K562 (cell line): Measurements from ENCODE around the gene RFWD3.

Source experiments
- BRF1 ChIP-seq: IDR thresholded peaks from 3 replicates; pipeline ENCODE4 v1.6.1; 2011; ENCODE audit warnings: borderline replicate concordance, mild to moderate bottlenecking; ENCODE audit not compliant: insufficient read length; ENCODE audit errors: extremely low read depth
- CBFB ChIP-seq: sonication (generic); formaldehyde crosslinking; IDR thresholded peaks from 2 replicates; pipeline ENCODE4 v1.4.0; 2020; ENCODE audit warnings: mild to moderate bottlenecking, missing genetic modification reagents
- CTCF ChIP-seq, 3 experiments: IDR thresholded peaks in 2 of 3; conservative IDR thresholded peaks in 1 of 3; 2 replicates each; pipeline ENCODE4 v1.5.1; 2011 to 2012; ENCODE audit warnings: low read length in 3 of 3, mild to moderate bottlenecking in 3 of 3, control low read depth in 2 of 3, improper control_type of control experiment in 1 of 3, inconsistent platforms in 1 of 3, low read depth in 1 of 3, mixed read lengths in 1 of 3, moderate library complexity in 1 of 3; ENCODE audit not compliant: insufficient read depth in 2 of 3
- EZH2 ChIP-seq: IDR thresholded peaks from 2 replicates; pipeline ENCODE4 v1.6.1; 2012; ENCODE audit warnings: low read depth, mild to moderate bottlenecking, inconsistent platforms, low read length, borderline replicate concordance
- NFIC ChIP-seq: fragments of 450-650 bp; IDR thresholded peaks from 2 replicates; pipeline ENCODE4 v1.6.1; 2017; ENCODE audit warnings: mild to moderate bottlenecking, inconsistent platforms
- POLR2A ChIP-seq: fragments of 450-650 bp; conservative IDR thresholded peaks from 2 replicates; pipeline ENCODE4 v1.6.1; 2016
- SIN3A ChIP-seq, 2 experiments: fragments of 150-350 bp in 1 of 2; IDR thresholded peaks; 2 replicates each; pipeline ENCODE4 v1.6.1; 2011 to 2016; ENCODE audit warnings: borderline replicate concordance in 2 of 2, low read depth in 2 of 2, low read length in 2 of 2, mild to moderate bottlenecking in 2 of 2, moderate library complexity in 2 of 2; ENCODE audit not compliant: control insufficient read depth in 1 of 2
- SIX5 ChIP-seq, 2 experiments: IDR thresholded peaks; 2 replicates each; pipeline ENCODE4 v1.6.1; 2011; ENCODE audit warnings: low read length in 2 of 2, borderline replicate concordance in 1 of 2, low read depth in 1 of 2, mild to moderate bottlenecking in 1 of 2, moderate library complexity in 1 of 2; ENCODE audit not compliant: insufficient read depth in 1 of 2
- SRF ChIP-seq, 2 experiments: fragments of 250-450, 450-650 bp in 1 of 2; sonication (Bioruptor Pico) in 1 of 2; sonication (generic) in 1 of 2; formaldehyde crosslinking; IDR thresholded peaks; 2 replicates each; pipeline versions ENCODE4 v1.5.0 to v1.5.1; 2020 to 2022; ENCODE audit warnings: mild to moderate bottlenecking in 1 of 2, missing genetic modification reagents in 1 of 2
- ZNF592 ChIP-seq: fragments of 450-650 bp; IDR thresholded peaks from 2 replicates; pipeline ENCODE4 v1.6.1; 2017; ENCODE audit warnings: antibody characterized with exemption, mild to moderate bottlenecking
- TF ChIP-seq, protein P1 (sequence below), 2 experiments: fragments of 450-650 bp in 1 of 2; sonication (generic) in 1 of 2; formaldehyde crosslinking in 1 of 2; IDR thresholded peaks in 1 of 2; conservative IDR thresholded peaks in 1 of 2; 2 replicates each; pipeline versions ENCODE4 v1.6.1 to v1.8.1; 2016 to 2023; ENCODE audit warnings: mild to moderate bottlenecking in 2 of 2, moderate library complexity in 2 of 2, inconsistent platforms in 1 of 2, missing genetic modification reagents in 1 of 2
- TF ChIP-seq, protein P2 (sequence below): fragments of 450-650 bp; IDR thresholded peaks from 2 replicates; pipeline ENCODE4 v1.6.1; 2016

DNA sequence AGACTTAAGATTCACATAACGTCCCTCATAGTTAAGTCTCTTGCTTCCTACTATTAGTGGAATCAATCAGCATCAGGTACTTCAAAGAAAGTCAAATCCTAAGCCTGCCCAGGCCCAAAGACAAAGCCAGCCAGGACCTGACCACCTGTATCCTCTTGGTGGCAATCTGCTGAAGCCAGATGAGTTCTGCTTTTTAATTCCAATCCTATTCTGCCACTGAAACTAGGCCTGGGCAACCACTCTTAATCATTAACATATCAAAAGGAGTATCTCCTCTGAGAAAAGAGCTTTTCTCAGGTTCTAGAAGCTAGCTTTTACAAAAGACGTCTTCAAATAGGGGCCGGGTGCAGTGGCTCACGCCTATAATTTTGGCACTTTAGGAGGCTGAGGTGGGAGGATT is 44.7 kb downstream of the RFWD3 start:
- no peak for TF ChIP-seq BRF1
- no peak for TF ChIP-seq SIX5 (IDR thresholded peaks at IDR 0.05; ENCODE audit: borderline replicate concordance in 1 of 2, insufficient read depth in 1 of 2, low read depth in 1 of 2, low read length in 2 of 2)
- no peak for TF ChIP-seq NFIC
- TF ChIP-seq ZNF592, result no peak
- no peak for TF ChIP-seq EZH2
- TF ChIP-seq CBFB (CRISPR knock-in tag), result no peak
- TF ChIP-seq CTCF (IDR thresholded peaks at IDR 0.05 in 2 of 3, conservative IDR thresholded peaks at IDR 0.05 in 1 of 3; ENCODE audit: insufficient read depth in 2 of 3, low read depth in 1 of 3, low read length in 3 of 3), result no peak
- TF ChIP-seq SRF (CRISPR knock-in tag; IDR thresholded peaks at IDR 0.05), result no peak
- TF ChIP-seq SIN3A (IDR thresholded peaks at IDR 0.05; ENCODE audit: borderline replicate concordance in 2 of 2, control insufficient read depth in 1 of 2, low read depth in 2 of 2, low read length in 2 of 2), result no peak
- no peak for TF ChIP-seq POLR2A
- TF ChIP-seq, protein P1, sequence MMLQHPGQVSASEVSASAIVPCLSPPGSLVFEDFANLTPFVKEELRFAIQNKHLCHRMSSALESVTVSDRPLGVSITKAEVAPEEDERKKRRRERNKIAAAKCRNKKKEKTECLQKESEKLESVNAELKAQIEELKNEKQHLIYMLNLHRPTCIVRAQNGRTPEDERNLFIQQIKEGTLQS (IDR thresholded peaks at IDR 0.05), result no peak
- TF ChIP-seq, protein P1 (CRISPR knock-in tag; conservative IDR thresholded peaks at IDR 0.05), result no peak
- TF ChIP-seq, protein P2, sequence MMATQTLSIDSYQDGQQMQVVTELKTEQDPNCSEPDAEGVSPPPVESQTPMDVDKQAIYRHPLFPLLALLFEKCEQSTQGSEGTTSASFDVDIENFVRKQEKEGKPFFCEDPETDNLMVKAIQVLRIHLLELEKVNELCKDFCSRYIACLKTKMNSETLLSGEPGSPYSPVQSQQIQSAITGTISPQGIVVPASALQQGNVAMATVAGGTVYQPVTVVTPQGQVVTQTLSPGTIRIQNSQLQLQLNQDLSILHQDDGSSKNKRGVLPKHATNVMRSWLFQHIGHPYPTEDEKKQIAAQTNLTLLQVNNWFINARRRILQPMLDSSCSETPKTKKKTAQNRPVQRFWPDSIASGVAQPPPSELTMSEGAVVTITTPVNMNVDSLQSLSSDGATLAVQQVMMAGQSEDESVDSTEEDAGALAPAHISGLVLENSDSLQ, result no peak
